Stimulated activated CD8-positive, alpha-beta memory T cell treated with anti-CD3 and anti-CD28 coated beads, Interleukin-15, amount 100 ng/mL, for 48 hours (primary cell): ENCODE data around the gene AGK.
A peak's percentile ranks its signal among the peaks of the same experiment; 100 is the strongest.
"Not testable (repeated sequence)": the region's sequence is repeated elsewhere in the genome, so short reads cannot be mapped to it uniquely, and the experiment has no call there.

ENCODE experiments used
- DNase-seq, 2 donors: peaks; one replicate each; pipeline ENCODE4 v3.0.0-alpha.2; 2020; ENCODE audit warnings: low read depth in 2 of 2

Gene AGK

GRCh38 chr7:141647701-141648100 is 96.5 kb downstream of the AGK start:
- not testable (repeated sequence) for DNase-seq

DNA sequence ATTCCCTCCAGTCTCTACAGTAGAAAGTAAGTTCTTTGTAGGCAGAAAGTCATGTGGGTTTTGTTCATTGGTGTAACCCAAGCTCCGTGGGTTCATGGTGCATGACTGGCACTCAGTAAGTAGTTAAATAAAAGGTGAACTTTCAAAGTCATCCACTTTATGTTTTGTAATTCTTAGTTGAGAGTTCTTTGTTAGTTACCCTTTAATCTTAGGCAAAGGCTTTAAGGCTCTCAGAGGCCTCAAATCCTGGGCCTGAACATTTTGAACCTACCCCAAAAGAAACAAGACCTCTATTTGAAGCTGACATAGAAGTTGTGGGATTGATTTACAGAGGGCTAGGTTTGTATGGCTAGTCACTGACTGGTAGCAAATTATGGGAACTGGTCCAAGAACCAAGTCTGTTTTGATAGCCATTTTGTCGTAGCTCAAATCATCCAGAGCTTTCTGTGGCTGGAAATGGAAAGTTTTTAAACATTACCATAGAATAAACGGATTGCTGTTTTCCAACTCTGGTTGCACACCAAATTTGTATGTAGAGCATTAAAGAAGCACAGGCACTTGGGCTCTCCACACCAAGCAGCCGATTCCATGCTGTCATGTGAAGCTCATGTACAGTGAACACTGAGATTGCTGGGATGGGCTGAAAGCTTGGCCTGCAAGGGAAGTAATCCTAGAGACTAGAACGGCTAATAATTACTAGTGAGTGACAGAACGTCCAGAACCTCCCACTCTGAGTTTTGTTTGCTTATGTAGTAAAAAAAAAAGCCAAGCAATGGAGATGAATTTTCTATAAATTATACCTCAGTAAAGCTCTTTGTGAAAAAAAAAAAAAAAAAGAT is 97.3 kb downstream of the AGK start:
- DNase-seq, result no peak

DNA sequence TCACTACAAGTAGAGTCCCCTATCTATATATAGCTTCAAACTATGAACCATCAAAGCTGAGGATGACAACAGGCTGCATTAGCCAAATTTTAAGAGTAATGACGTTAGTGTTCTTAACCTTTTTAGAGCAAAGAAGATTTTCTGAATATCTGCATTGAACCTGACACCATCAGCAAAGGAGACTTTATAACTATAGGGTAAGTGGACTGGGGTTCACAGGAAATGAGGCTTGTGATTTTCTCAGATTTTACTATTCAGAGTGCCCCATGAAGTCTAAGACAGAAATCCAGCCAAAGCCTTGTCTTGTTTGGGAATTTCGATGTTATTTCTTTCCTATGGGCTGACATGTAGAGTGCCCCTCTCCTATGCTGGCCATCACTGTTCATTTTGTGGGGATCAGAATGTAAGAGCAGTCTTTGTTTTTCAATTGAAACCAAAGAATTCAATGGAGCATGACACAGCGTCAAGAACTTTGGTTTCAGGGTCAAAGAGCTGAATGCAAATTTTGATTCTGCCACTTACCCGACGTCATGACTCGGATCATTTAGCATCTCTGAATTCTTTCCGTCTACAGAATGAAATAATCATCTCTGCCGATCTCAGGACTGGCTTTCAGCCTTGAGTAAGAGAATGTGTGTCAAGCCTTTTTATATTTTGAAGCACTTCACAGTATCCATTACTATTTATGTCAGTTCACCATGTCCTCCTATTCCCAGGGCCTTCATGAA is 98.1 kb downstream of the AGK start:
- no peak for DNase-seq

DNA sequence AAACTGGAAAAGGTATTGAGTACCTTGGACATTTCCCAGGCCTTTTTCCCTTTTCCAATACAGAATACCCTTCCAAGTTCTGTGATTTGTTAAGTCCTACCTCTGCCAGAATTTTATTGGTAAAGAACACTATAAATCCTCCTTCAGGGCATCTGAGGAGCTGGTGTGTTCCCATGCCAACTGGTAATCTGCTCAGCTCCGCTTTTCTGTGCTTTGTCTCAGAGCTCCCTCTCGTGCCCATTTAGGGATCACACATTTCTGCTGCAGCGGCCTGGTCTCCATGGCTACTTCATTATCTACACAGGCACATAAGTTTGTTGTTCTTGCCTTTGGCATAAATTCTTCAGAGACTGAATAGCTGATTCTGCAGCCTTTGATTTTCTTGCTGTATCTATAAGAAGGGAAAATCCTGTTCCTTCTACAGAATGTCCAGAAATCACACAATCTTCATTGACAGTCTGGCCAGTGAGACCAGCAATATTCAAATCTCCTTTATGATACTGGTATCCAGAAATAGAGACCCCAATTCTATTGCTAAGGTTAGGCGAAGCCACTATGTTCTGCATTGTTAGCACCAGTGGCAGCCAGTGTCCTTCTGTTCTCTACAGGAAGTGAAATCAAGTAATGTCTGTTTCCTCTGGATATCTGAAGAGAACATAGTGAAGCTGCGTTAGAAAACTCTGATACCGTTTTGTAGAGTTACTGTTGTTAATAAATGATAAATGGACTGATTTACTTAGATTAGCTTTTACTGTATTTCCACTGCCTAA is 98.8 kb downstream of the AGK start:
- DNase-seq, result no peak

DNA sequence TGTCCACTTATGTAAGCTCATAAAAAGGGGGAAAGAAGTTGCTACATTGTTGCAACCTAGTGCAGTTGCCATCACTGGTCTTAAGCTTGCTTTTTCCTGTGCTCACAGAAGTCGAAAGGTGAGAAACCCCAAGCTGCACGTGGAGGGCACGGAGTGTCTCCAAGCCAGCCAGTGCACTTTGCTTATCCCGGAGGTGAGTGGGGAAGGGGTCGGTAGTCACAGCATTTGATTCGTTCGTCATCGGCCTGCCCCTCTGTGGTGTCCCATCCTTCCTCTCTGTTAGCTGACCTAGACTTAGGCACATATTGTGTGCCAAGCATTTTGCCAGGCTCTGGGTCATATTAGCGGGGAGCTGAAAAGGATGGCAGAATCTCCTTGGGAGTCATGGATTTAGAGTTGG is 100.2 kb downstream of the AGK start:
- no peak for DNase-seq

GRCh38 chr7:141652691-141653090 is 101.5 kb downstream of the AGK start:
- DNase-seq, result no peak

GRCh38 chr7:141654551-141654950 is 103.3 kb downstream of the AGK start:
- peak; percentile 16 to 21 for DNase-seq

DNA sequence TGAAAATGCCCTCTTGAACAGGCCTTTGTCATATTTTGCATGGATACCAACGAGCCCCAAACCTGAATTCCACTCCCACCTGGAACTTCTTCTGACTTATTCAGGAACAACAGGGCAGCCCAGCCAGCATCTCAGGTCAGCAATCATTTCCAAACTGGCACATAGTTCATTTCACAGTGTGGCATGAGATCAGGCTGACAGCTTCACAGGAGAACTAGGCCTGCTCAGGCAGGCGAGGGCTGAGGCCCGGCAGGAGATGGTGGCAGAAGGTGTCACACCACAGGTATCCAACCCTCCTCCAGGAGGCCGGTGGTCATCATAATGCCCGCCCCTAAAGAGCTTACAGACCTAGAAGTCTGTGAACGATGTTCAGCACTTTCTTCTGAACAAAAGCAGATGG is 108.3 kb downstream of the AGK start:
- DNase-seq, result no peak

- no peak for DNase-seq
Measured at GRCh38 chr7:141660259-141660658, 109.0 kb downstream of the AGK start.

DNA sequence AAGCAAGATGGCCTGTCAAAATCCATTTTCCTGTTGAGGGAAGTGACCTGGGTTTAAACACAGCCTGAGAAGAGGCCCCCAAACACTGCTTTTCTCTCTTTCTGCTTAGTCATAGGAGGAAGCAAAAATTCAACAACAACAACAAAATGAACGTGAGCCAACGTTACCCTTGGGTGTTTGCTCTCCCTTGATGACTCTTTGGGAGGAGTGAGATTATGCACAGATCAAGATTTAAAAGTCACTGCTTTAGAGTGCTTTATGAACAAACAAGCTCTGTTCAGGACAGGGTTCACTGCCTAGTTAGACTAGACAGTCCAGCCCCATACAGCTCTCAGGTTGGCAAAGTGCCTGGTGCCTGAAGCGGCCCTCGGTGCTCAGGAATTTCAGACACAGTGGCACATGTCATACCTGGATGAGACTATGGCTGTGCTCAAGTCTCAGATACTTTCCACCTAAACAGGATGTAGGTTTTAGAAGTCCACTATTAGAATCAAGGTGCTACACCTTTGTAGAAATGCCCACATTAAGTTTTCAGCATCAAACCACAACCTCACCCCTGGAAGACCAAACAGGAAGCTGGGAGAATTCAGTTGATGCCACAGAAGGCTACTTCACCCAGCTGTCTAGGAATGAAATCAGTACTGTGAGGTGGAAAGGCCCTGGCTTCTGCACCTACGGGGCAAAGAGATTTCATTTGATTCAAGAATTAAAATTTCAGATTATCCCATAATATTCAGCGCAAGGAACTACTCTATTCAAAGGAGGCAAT is 112.1 kb downstream of the AGK start:
- no peak for DNase-seq

GRCh38 chr7:141664450-141664849 is 113.2 kb downstream of the AGK start:
- DNase-seq, result no peak

GRCh38 chr7:141665208-141666035 is 114.2 kb downstream of the AGK start:
- no peak for DNase-seq

DNA sequence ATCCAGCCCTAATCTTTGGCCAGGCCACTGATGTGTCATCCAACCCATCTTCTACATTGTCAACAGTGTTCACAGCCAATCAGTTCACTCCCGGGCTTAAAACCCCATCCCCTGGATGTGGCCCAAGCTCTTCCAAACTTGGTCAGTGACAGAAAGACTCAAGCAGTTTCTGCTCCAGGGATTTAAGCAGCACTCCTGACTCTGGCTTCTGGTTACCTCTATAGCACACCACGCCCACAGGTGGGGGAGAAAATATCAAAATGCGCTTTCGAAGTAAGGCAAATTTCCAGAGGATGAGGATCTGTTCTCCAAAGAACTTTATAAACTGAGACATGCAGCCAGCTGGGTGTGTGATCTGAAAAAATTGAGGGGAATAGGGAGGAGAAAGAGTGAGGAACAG is 114.9 kb downstream of the AGK start:
- DNase-seq, result no peak

- DNase-seq, result no peak
Measured at GRCh38 chr7:141668853-141669252, 117.6 kb downstream of the AGK start.

DNA sequence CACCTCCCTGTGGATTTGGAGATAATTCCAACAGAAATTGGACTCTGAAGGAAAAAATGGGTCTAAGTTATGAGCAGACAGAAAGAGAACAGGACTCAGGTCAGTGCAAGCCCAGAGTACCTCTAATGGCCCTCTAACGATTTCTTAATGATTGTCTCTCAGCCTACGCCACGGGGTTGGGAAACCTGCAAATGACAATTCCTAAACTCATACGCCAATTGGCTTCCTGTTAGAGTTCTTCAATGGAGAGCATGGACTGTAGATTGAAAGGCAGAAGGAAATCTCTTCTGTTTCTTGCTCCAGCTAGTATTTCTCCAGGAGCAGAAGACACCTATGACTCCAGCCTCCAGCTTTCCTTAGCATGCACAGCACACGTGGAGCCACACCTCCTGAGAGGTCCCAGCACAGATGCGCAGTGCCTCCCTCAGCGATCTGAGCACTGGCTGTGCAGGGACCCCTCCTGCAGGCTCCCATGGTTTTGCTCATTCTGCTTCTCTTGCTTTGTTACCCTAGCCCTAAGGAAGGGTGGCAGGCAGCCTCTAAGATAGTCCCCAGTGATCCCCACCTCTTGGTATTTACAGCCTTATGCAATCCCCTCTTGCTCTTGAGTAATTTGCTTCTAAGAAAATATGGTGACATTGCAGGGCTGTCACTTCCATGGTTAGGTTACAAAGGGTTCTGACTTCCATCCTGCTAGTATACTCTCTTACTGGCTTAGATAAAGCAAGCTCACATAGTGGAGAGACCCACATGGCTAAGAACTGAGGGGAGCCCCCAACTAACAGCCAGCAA is 120.7 kb downstream of the AGK start:
- no peak for DNase-seq

DNA sequence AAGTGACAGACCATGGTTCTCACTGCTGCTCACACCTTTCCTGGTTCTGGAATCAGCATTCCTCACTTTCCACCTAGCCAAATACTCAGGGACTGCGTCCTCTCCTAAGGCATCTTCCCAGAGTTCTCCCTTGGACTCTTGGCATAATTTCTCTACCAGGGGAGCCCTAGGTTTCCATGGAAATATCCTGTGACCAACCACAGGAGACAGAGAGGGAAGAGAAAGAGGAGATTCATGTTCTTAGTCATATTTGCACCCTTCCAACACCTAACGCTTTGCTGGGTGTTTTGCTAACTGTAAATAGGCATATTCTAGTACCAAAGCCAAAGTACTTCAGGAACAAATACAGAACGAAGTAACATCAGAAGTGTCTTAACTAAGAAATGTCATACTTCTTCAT is 122.1 kb downstream of the AGK start:
- no peak for DNase-seq

DNA sequence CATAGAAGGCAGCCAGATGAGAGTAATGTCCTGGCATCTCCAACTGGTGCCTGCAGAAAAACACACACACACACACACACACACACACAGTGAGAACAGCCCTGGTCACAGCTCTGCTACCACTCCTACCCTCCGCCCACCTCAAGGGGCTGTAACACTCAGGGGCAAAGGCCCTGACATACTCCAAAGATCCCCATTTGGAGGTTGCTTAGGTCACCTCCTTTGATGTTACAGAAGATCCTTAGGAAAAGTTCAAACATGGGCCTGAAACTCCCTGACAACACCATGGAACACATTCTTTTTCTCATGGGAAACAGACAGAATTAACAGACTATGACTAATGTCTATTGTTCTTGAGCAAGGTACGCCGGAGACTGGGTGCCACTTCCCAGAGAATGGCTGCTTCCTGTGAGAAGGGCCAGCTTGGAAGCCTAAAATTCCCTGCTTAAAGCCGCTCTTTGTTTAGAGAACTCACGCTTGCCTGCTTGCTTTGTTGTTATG is 123.0 kb downstream of the AGK start:
- no peak for DNase-seq

- no peak for DNase-seq
Measured at GRCh38 chr7:141674702-141675101, 123.5 kb downstream of the AGK start.

DNA sequence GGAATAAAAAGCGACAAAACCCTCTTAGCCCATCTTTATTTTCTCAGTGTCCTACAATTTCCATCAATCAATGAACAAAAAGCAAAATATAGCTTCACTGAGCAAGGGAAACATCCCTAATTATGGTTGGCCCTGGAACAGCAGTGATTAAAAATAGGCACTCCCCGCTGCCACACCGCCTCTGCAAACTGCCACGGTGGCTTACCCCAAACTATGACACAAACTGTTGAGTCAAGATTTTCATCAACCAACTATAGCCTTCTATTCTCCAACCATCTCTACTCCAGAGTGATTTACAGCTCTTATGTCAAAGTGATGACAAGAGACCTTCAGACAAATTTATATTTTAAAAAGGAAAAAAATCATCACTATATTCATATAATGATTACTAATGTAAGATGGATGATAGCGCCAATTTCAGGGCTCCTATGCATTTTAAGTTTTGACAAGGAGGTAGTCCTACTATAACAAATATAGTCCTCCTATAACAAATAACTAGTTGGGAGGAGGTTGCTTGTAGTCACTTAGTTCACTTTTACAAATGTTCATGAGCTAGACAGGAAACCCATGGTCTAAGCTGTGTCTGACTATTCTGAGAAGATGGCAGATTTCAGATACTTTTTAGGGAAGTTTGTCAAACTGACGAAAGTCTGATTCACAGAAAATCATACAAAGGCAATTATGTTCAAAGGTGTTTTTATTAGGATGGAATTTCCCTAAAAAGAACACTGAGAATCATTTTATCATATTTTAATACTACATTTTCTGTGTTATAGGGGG is 124.4 kb downstream of the AGK start:
- no peak for DNase-seq
